Smooth muscle cell (in vitro differentiated cells): ENCODE data around the gene FRAS1. TPM values are rescaled to one million over a fixed set of nuclear protein-coding genes. Genes with fewer than 3 reads are reported as not detected.
"Not testable (repeated sequence)": the region's sequence is repeated elsewhere in the genome, so short reads cannot be mapped to it uniquely, and the experiment has no call there.

ENCODE experiments used
- DNase-seq: peaks from one replicate; lab custom pipeline; 2025; ENCODE audit not compliant: unreplicated experiment; lab: John Stamatoyannopoulos, UW
- H2AFZ ChIP-seq: fragments of 200-600 bp; sonication (generic); 2 replicates; pipeline ENCODE4 v1.6.0; 2016; ENCODE audit warnings: antibody characterized with exemption, low read depth, mild to moderate bottlenecking
- H3F3A ChIP-seq: fragments of 200-600 bp; sonication (generic); 2 replicates; pipeline ENCODE4 v1.6.0; 2017; ENCODE audit warnings: antibody characterized with exemption, low read depth
- H3K27ac ChIP-seq: fragments of 200-600 bp; sonication (generic); 2 replicates; pipeline ENCODE4 v1.5.1; 2016; ENCODE audit warnings: low read depth, mild to moderate bottlenecking
- H3K27me3 ChIP-seq: fragments of 200-600 bp; sonication (generic); 2 replicates; pipeline ENCODE4 v1.6.1; 2016; ENCODE audit warnings: low read depth, mild to moderate bottlenecking
- H3K36me3 ChIP-seq: fragments of 200-600 bp; sonication (generic); 2 replicates; pipeline ENCODE4 v1.5.1; 2016; ENCODE audit warnings: low read depth
- H3K4me1 ChIP-seq: fragments of 200-600 bp; sonication (generic); 2 replicates; pipeline ENCODE4 v1.5.1; 2016; ENCODE audit warnings: low read depth
- H3K4me2 ChIP-seq: fragments of 200-600 bp; sonication (generic); 2 replicates; pipeline ENCODE4 v1.6.0; 2016; ENCODE audit warnings: mild to moderate bottlenecking
- H3K4me3 ChIP-seq: fragments of 200-600 bp; sonication (generic); 2 replicates; pipeline ENCODE4 v1.5.1; 2016; ENCODE audit warnings: mild to moderate bottlenecking
- H3K79me2 ChIP-seq: fragments of 200-600 bp; sonication (generic); 2 replicates; pipeline ENCODE4 v1.6.0; 2016; ENCODE audit warnings: low read depth, mild to moderate bottlenecking
- H3K9ac ChIP-seq: fragments of 200-600 bp; sonication (generic); 2 replicates; pipeline ENCODE4 v1.6.0; 2016; ENCODE audit warnings: low read depth
- H3K9me3 ChIP-seq: fragments of 200-600 bp; sonication (generic); replicated peaks from 2 replicates; pipeline ENCODE4 v1.5.1; 2016; ENCODE audit warnings: low read depth
- H4K20me1 ChIP-seq: fragments of 200-600 bp; sonication (generic); 2 replicates; pipeline ENCODE4 v1.6.0; 2016; ENCODE audit warnings: low read depth
- CTCF ChIP-seq: fragments of 200-600 bp; sonication (generic); IDR thresholded peaks from 2 replicates; pipeline ENCODE4 v1.5.1; 2017; ENCODE audit warnings: borderline replicate concordance, mild to moderate bottlenecking, antibody characterized with exemption; ENCODE audit not compliant: insufficient read depth, poor library complexity, severe bottlenecking
- WGBS: methylation state at CpG from one replicate; pipeline ENCODE4 v1.1.7; 2016; ENCODE audit warnings: low lambda C conversion rate; 5-methylcytosine and 5-hydroxymethylcytosine counted together
- polyA plus RNA-seq: library from polyadenylated mRNA; unstranded; fragments of >200 nt; fragmentation: Nextera tagmentation; extraction: Ambion mirVana; gene quantifications from 2 replicates; pipeline ENCODE4 v1.2.1, GENCODE V29; 2016
- total RNA-seq: library from RNA; depleted of rRNA; stranded (reverse); fragments of >200 nt; gene quantifications from 2 replicates; pipeline ENCODE4 v1.2.3, GENCODE V29; 2014

Gene FRAS1
- total and polyA plus RNA-seq, 2 experiments from 2014 or later = 0.55 to 8.1 TPM

DNA sequence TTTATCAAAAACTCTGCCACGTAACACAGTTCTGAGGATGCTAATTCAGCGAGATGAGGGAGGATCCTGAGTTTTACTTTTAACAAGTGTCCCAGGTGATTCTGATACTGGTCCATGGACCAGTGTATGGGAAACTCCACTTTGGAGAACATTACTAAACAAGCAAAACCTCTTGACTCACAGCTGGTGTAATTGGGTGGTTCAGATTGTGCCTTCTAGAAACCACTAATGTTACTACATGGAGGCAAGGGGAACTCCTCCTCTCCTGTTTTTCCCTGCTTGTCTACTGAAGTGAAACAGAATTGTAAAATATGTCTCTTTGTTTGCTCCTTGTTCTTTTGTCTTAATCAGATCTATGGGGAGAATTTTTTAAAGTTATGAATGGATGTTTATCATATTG lies 62.6 kb downstream of the FRAS1 start:
- Histone ChIP-seq H3K4me2 (no peak overlapping the region), H3K36me3 (no peaks in the 10 kb centered on the region), H3K4me1 (no peaks in the 10 kb centered on the region), H4K20me1 (no peaks in the 10 kb centered on the region), H3K4me3 (no peak overlapping the region), H3F3A (no peaks in the 10 kb centered on the region), H3K27ac (peak overlapping the region; percentile 24), H3K9me3 (no peaks in the 10 kb centered on the region), H3K79me2 (no peaks in the 10 kb centered on the region), H3K27me3 (no peaks in the 10 kb centered on the region), H3K9ac (no peak overlapping the region), H2AFZ (no peak overlapping the region)
- 96% methylated on average over 2 of the region's 2 CpGs for WGBS
- DNase-seq = no peak
- no peak for TF ChIP-seq CTCF

- Histone ChIP-seq H4K20me1 (no peaks in the 10 kb centered on the region), H3K36me3 (no peaks in the 10 kb centered on the region), H3K4me1 (no peaks in the 10 kb centered on the region), H2AFZ (no peak overlapping the region), H3K79me2 (no peaks in the 10 kb centered on the region), H3K27me3 (no peaks in the 10 kb centered on the region), H3K9ac (no peak overlapping the region), H3K4me2 (peak overlapping the region; percentile 17), H3F3A (no peaks in the 10 kb centered on the region), H3K27ac (peak overlapping the region; percentile 54), H3K4me3 (no peak overlapping the region), H3K9me3 (no peaks in the 10 kb centered on the region)
- no peak for TF ChIP-seq CTCF
- no peak for DNase-seq
- WGBS = 50% methylated on average over 4 of the region's 4 CpGs
Measured at GRCh38 chr4:78120144-78120880, 63.2 kb downstream of the FRAS1 start.

DNA sequence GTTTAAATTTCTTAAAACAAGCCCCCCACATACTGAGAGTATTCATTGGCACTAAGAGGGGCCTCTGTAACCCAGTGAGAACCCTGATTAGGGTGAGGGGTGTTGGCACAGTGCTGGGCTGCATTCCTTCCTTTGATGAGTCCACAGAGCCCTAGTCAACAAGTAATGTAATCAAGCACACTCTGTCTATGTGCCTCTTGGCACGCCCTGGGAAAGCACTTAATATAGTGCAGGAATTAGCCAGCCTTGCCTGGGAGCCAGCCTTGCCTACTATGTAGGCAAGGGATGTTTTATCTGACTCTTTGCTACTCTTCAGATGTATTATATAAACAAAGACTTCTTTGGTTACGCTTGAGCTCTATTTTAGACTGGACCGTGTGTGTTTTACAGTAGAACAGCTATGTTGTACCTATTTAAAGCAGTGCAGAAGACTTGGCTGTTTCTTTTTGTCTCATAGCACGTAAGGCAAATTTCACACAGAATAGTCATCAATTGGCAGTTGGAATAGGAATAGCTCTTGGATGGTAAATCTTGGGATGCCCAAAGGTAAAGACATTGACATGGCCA lies 64.3 kb downstream of the FRAS1 start:
- TF ChIP-seq CTCF = no peak
- Histone ChIP-seq H3K79me2 (no peaks in the 10 kb centered on the region), H3K4me2 (peak overlapping the region; percentile 23), H3K27ac (peak overlapping the region; percentile 54), H3K9me3 (no peaks in the 10 kb centered on the region), H3F3A (no peaks in the 10 kb centered on the region), H3K9ac (no peak overlapping the region), H3K4me3 (no peak overlapping the region), H3K27me3 (no peaks in the 10 kb centered on the region), H4K20me1 (no peaks in the 10 kb centered on the region), H2AFZ (no peak overlapping the region), H3K4me1 (no peaks in the 10 kb centered on the region), H3K36me3 (no peaks in the 10 kb centered on the region)
- DNase-seq = no peak
- 58% methylated on average over 4 of the region's 4 CpGs for WGBS

GRCh38 chr4:78125834-78126331 lies 68.8 kb downstream of the FRAS1 start:
- H3K9ac ChIP-seq, H3K27me3 ChIP-seq, H2AFZ ChIP-seq, H3K36me3 ChIP-seq, DNase-seq, H3K4me3 ChIP-seq, H3K9me3 ChIP-seq, H3K79me2 ChIP-seq, H4K20me1 ChIP-seq, H3F3A ChIP-seq, H3K4me1 ChIP-seq, H3K27ac ChIP-seq, H3K4me2 ChIP-seq: not testable (repeated sequence)
- WGBS = 55% methylated on average over 6 of the region's 6 CpGs
